Measurements from ENCODE around the gene CNTNAP2. TPM values are rescaled to one million over a fixed set of nuclear protein-coding genes. Genes with fewer than 3 reads are reported as not detected.

CNTNAP2 gene
- polyA plus RNA-seq, 1 experiment, result not detected

GRCh38 chr7:146681487-146681886, 564.9 kb downstream of the CNTNAP2 start:
- DNase-seq (ENCODE audit: low read depth), result no peak
- Histone ChIP-seq H3K4me3 (ENCODE audit: low read depth, low read length) (no peak overlapping the region), H3K36me3 (ENCODE audit: control insufficient read depth, insufficient read depth, low read length) (no peaks in the 10 kb centered on the region), H3K27me3 (ENCODE audit: control insufficient read depth, insufficient read depth, low read length) (no peaks in the 10 kb centered on the region)
- TF ChIP-seq CTCF (IDR thresholded peaks at IDR 0.05; ENCODE audit: insufficient read depth, low read depth, low read length), result no peak
- POLR2A ChIA-PET, result no interaction called here
- CTCF ChIA-PET, result no interaction called here

GRCh38 chr7:146683439-146683838, 566.8 kb downstream of the CNTNAP2 start:
- CTCF ChIA-PET, result no interaction called here
- Histone ChIP-seq H3K4me3 (ENCODE audit: low read depth, low read length) (no peak overlapping the region), H3K36me3 (ENCODE audit: control insufficient read depth, insufficient read depth, low read length) (no peaks in the 10 kb centered on the region), H3K27me3 (ENCODE audit: control insufficient read depth, insufficient read depth, low read length) (no peaks in the 10 kb centered on the region)
- TF ChIP-seq CTCF (IDR thresholded peaks at IDR 0.05; ENCODE audit: insufficient read depth, low read depth, low read length), result no peak
- POLR2A ChIA-PET, result no interaction called here
- DNase-seq (ENCODE audit: low read depth), result no peak

DNA sequence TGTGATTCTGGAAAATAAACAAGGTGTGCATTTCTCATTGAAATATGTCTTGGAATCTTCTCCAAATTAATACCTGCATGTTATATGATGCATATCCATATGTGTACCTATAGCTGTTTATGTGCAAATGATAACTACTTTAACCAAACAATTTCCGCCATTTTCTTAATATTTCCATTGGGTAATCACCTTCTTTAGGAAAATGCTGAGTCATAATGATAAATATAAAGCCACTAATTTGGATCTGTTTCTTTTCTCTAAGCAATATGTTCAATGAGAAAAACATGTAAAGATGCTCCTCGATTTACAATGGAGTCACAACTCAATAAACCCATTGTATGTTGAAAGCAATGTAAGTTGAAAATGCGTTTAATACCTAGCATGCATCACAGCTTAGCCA, 574.4 kb downstream of the CNTNAP2 start:
- H3K27me3 ChIP-seq (ENCODE audit: control insufficient read depth, insufficient read depth, low read length), result no peaks in the 10 kb centered on the region
- CTCF ChIA-PET, result no interaction called here
- POLR2A ChIA-PET, result no interaction called here
- H3K4me3 ChIP-seq (ENCODE audit: low read depth, low read length), result no peak overlapping the region
- TF ChIP-seq CTCF (IDR thresholded peaks at IDR 0.05; ENCODE audit: insufficient read depth, low read depth, low read length), result no peak
- no peak for DNase-seq (ENCODE audit: low read depth)
- H3K36me3 ChIP-seq (ENCODE audit: control insufficient read depth, insufficient read depth, low read length), result no peaks in the 10 kb centered on the region

GRCh38 chr7:146698995-146699610, 582.5 kb downstream of the CNTNAP2 start:
- POLR2A ChIA-PET, result no interaction called here
- CTCF ChIA-PET, result no interaction called here
- H3K4me3 ChIP-seq (ENCODE audit: low read depth, low read length), result no peak overlapping the region

GRCh38 chr7:146700015-146700560, 583.5 kb downstream of the CNTNAP2 start:
- H3K27me3 ChIP-seq (ENCODE audit: control insufficient read depth, insufficient read depth, low read length), result no peaks in the 10 kb centered on the region
- CTCF ChIA-PET, result no interaction called here
- no peak overlapping the region for H3K4me3 ChIP-seq (ENCODE audit: low read depth, low read length)
- H3K36me3 ChIP-seq (ENCODE audit: control insufficient read depth, insufficient read depth, low read length), result no peaks in the 10 kb centered on the region
- no peak for TF ChIP-seq CTCF (IDR thresholded peaks at IDR 0.05; ENCODE audit: insufficient read depth, low read depth, low read length)
- DNase-seq (ENCODE audit: low read depth), result no peak
- POLR2A ChIA-PET, result no interaction called here

More at GRCh38 chr7:146698995-146699610, 582.5 kb downstream of the CNTNAP2 start:
- Histone ChIP-seq H3K36me3 (ENCODE audit: control insufficient read depth, insufficient read depth, low read length) (no peaks in the 10 kb centered on the region), H3K27me3 (ENCODE audit: control insufficient read depth, insufficient read depth, low read length) (no peaks in the 10 kb centered on the region)
- DNase-seq (ENCODE audit: low read depth), result no peak
- TF ChIP-seq CTCF (IDR thresholded peaks at IDR 0.05; ENCODE audit: insufficient read depth, low read depth, low read length), result no peak

Data from BJ (cell line).